ENCODE results near the gene DNAJC10. TPM values are rescaled to one million over a fixed set of nuclear protein-coding genes. Genes with fewer than 3 reads are reported as not detected.

Gene DNAJC10
- total and polyA plus RNA-seq, 9 donors = 23.4 to 103 (median 65.7) TPM

GRCh38 chr2:182694189-182694588 is 21.9 kb upstream of the DNAJC10 start:
- intact Hi-C loops (cut with DNase I) = no loop called here
- Histone ChIP-seq H3K4me1 (ENCODE audit: insufficient read depth) (no peaks in the 10 kb centered on the region), H3K36me3 (no peaks in the 10 kb centered on the region), H3K9me3 (no peaks in the 10 kb centered on the region), H3K27ac (no peak overlapping the region), H3K4me3 (no peak overlapping the region), H3K27me3 (no peaks in the 10 kb centered on the region)
- 95 to 100% (median 97%) methylated on average over 4 of the region's 4 CpGs for WGBS, 3 donors
- TF ChIP-seq POLR2A (IDR thresholded peaks at IDR 0.05) (no peak), EP300 (IDR thresholded peaks at IDR 0.05) (no peak), CTCF (IDR thresholded peaks at IDR 0.05) (no peak)
- DNase-seq = no peak

GRCh38 chr2:182695776-182696175 is 20.3 kb upstream of the DNAJC10 start:
- Histone ChIP-seq H3K36me3 (no peaks in the 10 kb centered on the region), H3K27ac (no peak overlapping the region), H3K4me1 (ENCODE audit: insufficient read depth) (no peaks in the 10 kb centered on the region), H3K9me3 (no peaks in the 10 kb centered on the region), H3K27me3 (no peaks in the 10 kb centered on the region), H3K4me3 (no peak overlapping the region)
- 92 to 94% (median 93%) methylated on average over 2 of the region's 2 CpGs for WGBS, 3 donors
- intact Hi-C loops (cut with DNase I) = no loop called here
- DNase-seq = no peak
- no peak for TF ChIP-seq POLR2A (IDR thresholded peaks at IDR 0.05)
- TF ChIP-seq EP300 (IDR thresholded peaks at IDR 0.05) = no peak

GRCh38 chr2:182698671-182699070 is 17.4 kb upstream of the DNAJC10 start:
- WGBS, 3 donors = 44 to 47% (median 46%) methylated on average over 3 of the region's 3 CpGs
- no peaks in the 10 kb centered on the region for H3K9me3 ChIP-seq
- no peaks in the 10 kb centered on the region for H3K4me1 ChIP-seq (ENCODE audit: insufficient read depth)
- intact Hi-C loops (cut with DNase I) = no loop called here
- no peak overlapping the region for H3K4me3 ChIP-seq
- no peak for TF ChIP-seq EP300 (IDR thresholded peaks at IDR 0.05)
- TF ChIP-seq POLR2A (IDR thresholded peaks at IDR 0.05) = no peak
- H3K36me3 ChIP-seq = no peaks in the 10 kb centered on the region
- no peaks in the 10 kb centered on the region for H3K27me3 ChIP-seq
- no peak for DNase-seq
- H3K27ac ChIP-seq = no peak overlapping the region

- no peak overlapping the region for H3K4me3 ChIP-seq
These were observed 10.3 kb upstream of the DNAJC10 start for GRCh38 chr2:182705761-182706160.

GRCh38 chr2:182706751-182707150 is 9.3 kb upstream of the DNAJC10 start:
- Histone ChIP-seq H3K36me3 (no peaks in the 10 kb centered on the region), H3K27me3 (peaks cover 3% of the 10 kb centered on the region)
- WGBS, 3 donors = 88 to 95% (median 92%) methylated on average over 2 of the region's 2 CpGs

More at GRCh38 chr2:182705761-182706160, 10.3 kb upstream of the DNAJC10 start:
- Histone ChIP-seq H3K27me3 (peaks cover 3% of the 10 kb centered on the region), H3K9me3 (no peaks in the 10 kb centered on the region), H3K36me3 (no peaks in the 10 kb centered on the region), H3K27ac (no peak overlapping the region), H3K4me1 (ENCODE audit: insufficient read depth) (no peaks in the 10 kb centered on the region)
- TF ChIP-seq CTCF (IDR thresholded peaks at IDR 0.05) = no peak
- TF ChIP-seq POLR2A (IDR thresholded peaks at IDR 0.05) = no peak
- no peak for TF ChIP-seq EP300 (IDR thresholded peaks at IDR 0.05)
- intact Hi-C loops (cut with DNase I) = no loop called here
- 78 to 95% (median 88%) methylated on average over 1 of the region's 1 CpG for WGBS, 3 donors
- DNase-seq = no peak

More at GRCh38 chr2:182706751-182707150, 9.3 kb upstream of the DNAJC10 start:
- intact Hi-C loops (cut with DNase I) = no loop called here
- no peak for DNase-seq
- H3K4me3 ChIP-seq = no peak overlapping the region
- H3K9me3 ChIP-seq = no peaks in the 10 kb centered on the region
- no peak overlapping the region for H3K27ac ChIP-seq
- H3K4me1 ChIP-seq (ENCODE audit: insufficient read depth) = no peaks in the 10 kb centered on the region
- no peak for TF ChIP-seq CTCF (IDR thresholded peaks at IDR 0.05)
- TF ChIP-seq POLR2A (IDR thresholded peaks at IDR 0.05) = no peak
- no peak for TF ChIP-seq EP300 (IDR thresholded peaks at IDR 0.05)

Measured in ovary (tissue), 9 donors.